ENCODE measurements around the gene FOLH1.
"Not testable (repeated sequence)": the region's sequence is repeated elsewhere in the genome, so short reads cannot be mapped to it uniquely, and the experiment has no call there.

FOLH1 gene

GRCh38 chr11:49208006-49208721, at the start of gene FOLH1:
TSS of gene FOLH1 (minus strand) at chr11:49208602. CDS start at chr11:49208409, 193 bp downstream.
- no peak for DNase-seq

- DNase-seq, result not testable (repeated sequence)
These were observed 46.7 kb upstream of the FOLH1 start for GRCh38 chr11:49255148-49255547.

GRCh38 chr11:49251212-49251611, 42.8 kb upstream of the FOLH1 start:
- DNase-seq, result not testable (repeated sequence)

- DNase-seq, result not testable (repeated sequence)
These were observed 42.2 kb upstream of the FOLH1 start for GRCh38 chr11:49250398-49251115.

- DNase-seq, result not testable (repeated sequence)
These were observed 41.0 kb upstream of the FOLH1 start for GRCh38 chr11:49249363-49249762.

- not testable (repeated sequence) for DNase-seq
These were observed 25.3 kb upstream of the FOLH1 start for GRCh38 chr11:49233685-49234084.

- DNase-seq, result not testable (repeated sequence)
These were observed 24.6 kb upstream of the FOLH1 start for GRCh38 chr11:49233019-49233418.

GRCh38 chr11:49231725-49232124, 23.3 kb upstream of the FOLH1 start:
- DNase-seq, result not testable (repeated sequence)

- not testable (repeated sequence) for DNase-seq
These were observed 22.1 kb upstream of the FOLH1 start for GRCh38 chr11:49230534-49230933.

- DNase-seq, result not testable (repeated sequence)
These were observed 21.6 kb upstream of the FOLH1 start for GRCh38 chr11:49230001-49230400.

GRCh38 chr11:49229136-49229535, 20.7 kb upstream of the FOLH1 start:
- not testable (repeated sequence) for DNase-seq

- DNase-seq, result not testable (repeated sequence)
These were observed 16.9 kb upstream of the FOLH1 start for GRCh38 chr11:49225255-49225785.

GRCh38 chr11:49221112-49221511, 12.7 kb upstream of the FOLH1 start:
- DNase-seq, result no peak

GRCh38 chr11:49213026-49213560, 4.7 kb upstream of the FOLH1 start:
- no peak for DNase-seq

- not testable (repeated sequence) for DNase-seq
These were observed 1.4 kb downstream of the FOLH1 start for GRCh38 chr11:49206999-49207398.

- no peak for DNase-seq
These were observed 6.0 kb downstream of the FOLH1 start for GRCh38 chr11:49202287-49202976.

GRCh38 chr11:49196775-49197174, 11.6 kb downstream of the FOLH1 start:
- DNase-seq, result not testable (repeated sequence)

- DNase-seq, result not testable (repeated sequence)
These were observed 12.4 kb downstream of the FOLH1 start for GRCh38 chr11:49196002-49196401.

GRCh38 chr11:49190287-49190686, 18.1 kb downstream of the FOLH1 start:
- DNase-seq, result not testable (repeated sequence)

GRCh38 chr11:49186225-49186624, 22.2 kb downstream of the FOLH1 start:
- not testable (repeated sequence) for DNase-seq

GRCh38 chr11:49185597-49185996, 22.8 kb downstream of the FOLH1 start:
- DNase-seq, result not testable (repeated sequence)

GRCh38 chr11:49184756-49185155, 23.6 kb downstream of the FOLH1 start:
- DNase-seq, result not testable (repeated sequence)

GRCh38 chr11:49177936-49178335, 30.5 kb downstream of the FOLH1 start:
- DNase-seq, result not testable (repeated sequence)

Data from activated effector memory CD4-positive, alpha-beta T cell treated with Interleukin-2 at 50 U/mL for 16 hours (primary cell).